HG02571 (cell line): ENCODE data around the gene ZNF24.

ENCODE experiments used
- ATAC-seq: cut with Tn5 transposase; IDR thresholded peaks from one replicate; pipeline ENCODE4 v1.9.1; 2021; ENCODE audit warnings: mild to moderate bottlenecking, moderate library complexity; ENCODE audit not compliant: unreplicated experiment

ZNF24 gene

GRCh38 chr18:35343936-35344735, at the start of gene ZNF24:
ZNF24 (minus strand) TSS chr18:35344420; CDS start chr18:35340650, 3,770 bp downstream.
- peak; percentile 95 for ATAC-seq

GRCh38 chr18:35393716-35394115, 49.5 kb upstream of the ZNF24 start:
- ATAC-seq: no peak

DNA sequence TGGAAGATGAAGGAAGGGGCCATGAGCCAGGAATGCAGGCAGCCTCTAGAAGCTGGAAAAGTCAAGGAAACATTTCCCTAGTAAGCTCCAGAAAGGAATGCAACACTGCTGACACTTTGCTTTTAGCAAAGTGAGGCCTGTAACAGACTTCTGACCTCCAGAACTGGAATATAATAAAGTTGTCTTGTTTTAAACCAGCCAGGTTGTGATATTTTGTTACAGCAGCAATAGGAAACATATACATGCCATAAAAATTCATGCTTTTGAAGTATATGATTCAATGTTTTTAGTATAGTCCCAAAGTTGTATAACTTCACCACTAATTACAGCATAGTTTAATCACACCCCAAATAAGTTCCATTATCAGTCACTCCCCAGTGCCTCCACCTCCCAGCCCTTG, 48.2 kb upstream of the ZNF24 start:
- ATAC-seq: no peak

GRCh38 chr18:35390951-35391700, 46.9 kb upstream of the ZNF24 start:
- ATAC-seq: no peak

- no peak for ATAC-seq
Observed at GRCh38 chr18:35389095-35389618, 44.9 kb upstream of the ZNF24 start.

- ATAC-seq: no peak
Observed at GRCh38 chr18:35387152-35387571, 42.9 kb upstream of the ZNF24 start.

- ATAC-seq: no peak
Observed at GRCh38 chr18:35386600-35387100, 42.4 kb upstream of the ZNF24 start.

DNA sequence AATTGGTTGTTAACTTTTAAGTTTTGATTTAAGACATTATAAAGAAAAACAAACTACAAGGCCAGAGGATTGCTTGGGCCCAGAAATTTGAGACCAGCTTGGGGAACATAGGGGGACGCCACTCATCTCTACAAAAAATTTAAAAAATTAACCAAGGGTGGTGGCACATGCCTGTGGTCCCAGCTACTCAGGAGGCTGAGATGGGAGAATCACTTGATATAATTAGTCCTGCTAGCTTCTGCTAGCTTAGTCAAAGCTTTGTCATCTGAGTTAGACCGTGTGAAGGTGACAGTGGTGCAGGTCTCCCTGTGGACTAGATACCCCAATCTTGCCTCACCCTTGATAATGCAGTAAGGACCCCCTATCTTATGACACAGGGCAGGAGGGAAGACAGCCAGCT, 38.9 kb upstream of the ZNF24 start:
- ATAC-seq: no peak

- no peak for ATAC-seq
Observed at GRCh38 chr18:35379421-35379820, 35.2 kb upstream of the ZNF24 start.

DNA sequence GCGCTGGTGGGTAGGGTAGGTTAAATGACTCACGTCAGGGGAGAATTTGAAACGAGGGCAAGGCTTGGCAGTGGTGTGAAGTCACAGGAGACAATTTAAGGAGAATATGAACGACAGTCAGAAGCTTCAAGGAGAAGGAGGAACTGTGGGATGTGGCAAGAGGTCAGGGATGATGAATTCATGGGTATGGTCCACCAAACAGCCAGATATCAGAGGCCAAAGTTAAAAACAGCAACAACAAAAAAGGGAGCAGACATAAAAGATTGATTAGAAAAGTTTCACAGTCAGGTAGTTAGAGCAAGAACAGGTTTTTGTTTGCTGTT, 34.3 kb upstream of the ZNF24 start:
- no peak for ATAC-seq

DNA sequence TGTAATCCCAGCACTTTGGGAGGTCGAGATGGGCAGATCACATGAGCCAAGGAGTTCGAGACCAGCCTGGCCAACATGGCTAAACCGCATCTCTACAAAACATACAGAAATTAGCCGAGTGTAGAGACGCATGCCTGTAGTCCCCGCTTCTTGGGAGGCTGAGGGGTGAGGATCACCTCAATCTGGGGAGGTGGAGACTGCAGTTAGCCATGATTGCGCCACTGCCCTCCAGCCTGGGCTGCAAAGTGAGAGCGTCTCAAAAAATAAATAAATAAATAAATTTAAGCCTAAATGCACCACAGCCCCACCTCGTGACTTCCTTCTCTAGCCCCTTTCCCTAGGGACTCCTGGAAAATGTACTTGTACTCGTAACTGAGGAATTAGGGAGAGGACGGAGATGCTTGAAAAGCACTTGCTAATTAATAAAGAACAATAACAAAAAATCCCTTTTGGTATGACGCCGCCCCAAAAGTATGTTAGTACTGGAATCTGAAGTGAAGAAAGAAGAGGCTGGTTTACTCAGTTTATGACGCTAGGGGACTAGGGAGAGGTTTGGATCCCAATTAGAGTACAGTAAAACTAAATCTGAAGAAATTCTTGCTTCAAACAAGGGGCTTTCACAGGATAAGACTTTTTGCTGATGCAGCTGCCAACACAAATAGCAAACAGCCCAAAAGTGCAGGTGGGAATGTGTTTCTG, 33.8 kb upstream of the ZNF24 start:
- no peak for ATAC-seq

- ATAC-seq: peak; percentile 92
Observed at GRCh38 chr18:35376742-35377695, 32.8 kb upstream of the ZNF24 start, which contains the start of gene ZNF396. ZNF396 (minus strand) TSS chr18:35377337; CDS start chr18:35374292, 3,045 bp downstream.

DNA sequence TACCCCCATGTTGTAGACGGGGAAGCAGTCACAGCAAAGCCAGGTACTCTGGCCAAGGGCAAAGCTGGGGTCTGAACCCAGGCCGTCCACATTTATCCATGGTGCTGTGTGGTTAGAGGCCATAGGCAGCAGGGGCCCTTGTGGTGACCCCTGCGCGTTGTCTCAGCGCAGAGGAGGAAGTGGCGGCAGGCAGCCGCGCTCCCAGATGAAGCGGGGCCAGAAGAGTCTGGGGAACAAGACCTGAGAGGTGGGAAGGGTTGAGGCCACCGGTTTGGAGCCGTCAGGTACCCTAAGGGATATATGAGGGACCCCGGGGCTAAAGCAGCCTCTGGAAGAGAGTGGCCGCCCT, 32.1 kb upstream of the ZNF24 start:
- peak; percentile 44 for ATAC-seq

DNA sequence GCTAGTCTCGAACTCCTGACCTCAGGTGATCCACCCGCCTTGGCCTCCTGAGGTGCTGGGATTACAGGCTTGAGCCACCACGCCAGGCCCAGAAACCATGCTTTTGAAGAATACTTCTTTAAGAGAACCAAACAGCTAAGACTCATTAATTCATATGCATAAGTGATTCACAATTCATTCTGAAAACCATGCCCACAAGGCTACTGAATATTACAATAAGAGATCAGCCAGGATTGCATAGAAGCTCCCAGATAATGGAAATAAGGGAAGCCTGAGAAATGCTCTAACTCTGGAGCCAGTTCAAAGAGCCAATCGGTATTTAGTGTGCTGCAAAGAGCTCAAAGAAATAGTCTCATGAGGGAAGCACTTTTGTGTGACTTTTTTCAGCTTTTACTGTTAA, 30.5 kb upstream of the ZNF24 start:
- ATAC-seq: no peak

DNA sequence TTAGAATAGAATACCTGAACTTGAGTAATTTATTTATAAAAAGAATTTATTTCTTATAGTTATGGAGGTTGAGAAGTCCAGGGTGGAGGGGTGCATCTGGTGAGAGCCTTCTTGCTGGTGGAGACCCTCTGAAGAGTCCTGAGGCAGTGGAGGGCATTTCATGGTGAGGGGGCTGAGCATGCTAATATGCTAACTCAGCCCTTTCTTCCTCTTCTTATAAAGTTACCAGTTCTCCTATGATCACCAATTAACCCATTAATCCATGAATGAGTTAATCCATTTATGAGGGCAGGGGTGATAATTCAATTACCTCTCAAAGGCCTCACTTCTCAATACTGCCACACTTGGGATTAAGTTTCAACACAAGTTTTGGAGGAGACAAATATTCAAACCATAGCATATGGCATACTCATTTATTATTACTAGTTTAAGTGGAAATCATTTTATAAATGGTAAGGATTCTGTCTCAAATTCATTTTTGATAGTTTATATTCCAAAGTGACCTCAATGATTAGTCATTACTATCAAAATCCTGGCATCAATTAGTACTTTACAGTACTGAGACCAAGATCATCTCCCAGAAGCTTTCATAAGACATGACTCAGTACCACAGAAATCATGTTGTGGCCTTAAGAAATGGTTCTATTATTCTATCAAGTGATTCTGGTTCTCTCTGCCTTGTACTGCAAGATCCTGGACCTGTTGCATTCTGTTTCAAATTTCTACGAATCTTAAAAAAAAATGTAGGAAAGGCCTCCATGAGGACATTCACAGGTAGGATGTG, 27.4 kb upstream of the ZNF24 start:
- ATAC-seq: no peak

GRCh38 chr18:35369126-35369525, 24.9 kb upstream of the ZNF24 start:
- no peak for ATAC-seq

DNA sequence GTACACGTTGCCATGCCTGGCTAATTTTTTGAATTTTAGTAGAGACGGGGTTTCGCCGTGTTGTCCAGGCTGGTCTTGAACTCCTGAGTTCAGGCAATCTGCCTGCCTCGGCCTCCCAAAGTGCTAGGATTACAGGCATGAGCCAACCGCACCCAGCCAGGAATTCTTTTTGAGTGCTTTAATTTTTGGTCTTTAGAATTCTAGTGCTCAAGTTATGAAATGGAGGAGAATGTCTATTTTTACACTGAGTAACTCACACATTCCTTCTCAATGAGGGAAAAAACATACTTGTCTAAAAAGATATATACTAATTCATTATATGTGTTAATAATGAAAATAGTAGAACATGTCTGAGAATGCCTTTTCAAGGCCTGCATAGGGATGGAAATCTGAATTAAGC, 24.4 kb upstream of the ZNF24 start:
- no peak for ATAC-seq

DNA sequence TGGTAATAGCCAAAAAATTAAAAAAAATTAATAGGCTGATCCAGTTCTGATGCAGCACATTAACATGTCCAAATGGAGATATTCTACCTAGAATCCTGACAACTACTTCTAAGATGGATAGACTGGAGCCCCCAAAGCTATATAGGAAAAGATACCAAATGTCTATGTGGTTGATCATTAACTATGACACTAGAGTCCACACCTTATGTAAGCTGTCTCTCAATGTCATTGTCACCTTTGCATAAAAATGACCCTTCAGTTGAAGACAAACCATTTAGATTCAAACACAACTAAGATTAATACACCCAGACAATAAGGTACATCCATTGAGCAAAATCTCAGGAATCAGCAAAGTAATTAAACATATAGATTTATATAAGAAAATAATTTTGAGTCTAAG, 18.3 kb upstream of the ZNF24 start:
- ATAC-seq: no peak

GRCh38 chr18:35361570-35362321, 17.5 kb upstream of the ZNF24 start:
- no peak for ATAC-seq
